Cerebellar nuclear complex (tissue), 1 donor: Measurements from ENCODE around the gene ADAM12.
"Not testable (repeated sequence)": the region's sequence is repeated elsewhere in the genome, so short reads cannot be mapped to it uniquely, and the experiment has no call there.

Source experiments
- DNase-seq, 2 experiments: peaks; one replicate each; lab custom pipeline; 2025; lab: John Stamatoyannopoulos, UW

Gene ADAM12

GRCh38 chr10:126405239-126405775, 17.0 kb upstream of the ADAM12 start:
- DNase-seq = no peak

DNA sequence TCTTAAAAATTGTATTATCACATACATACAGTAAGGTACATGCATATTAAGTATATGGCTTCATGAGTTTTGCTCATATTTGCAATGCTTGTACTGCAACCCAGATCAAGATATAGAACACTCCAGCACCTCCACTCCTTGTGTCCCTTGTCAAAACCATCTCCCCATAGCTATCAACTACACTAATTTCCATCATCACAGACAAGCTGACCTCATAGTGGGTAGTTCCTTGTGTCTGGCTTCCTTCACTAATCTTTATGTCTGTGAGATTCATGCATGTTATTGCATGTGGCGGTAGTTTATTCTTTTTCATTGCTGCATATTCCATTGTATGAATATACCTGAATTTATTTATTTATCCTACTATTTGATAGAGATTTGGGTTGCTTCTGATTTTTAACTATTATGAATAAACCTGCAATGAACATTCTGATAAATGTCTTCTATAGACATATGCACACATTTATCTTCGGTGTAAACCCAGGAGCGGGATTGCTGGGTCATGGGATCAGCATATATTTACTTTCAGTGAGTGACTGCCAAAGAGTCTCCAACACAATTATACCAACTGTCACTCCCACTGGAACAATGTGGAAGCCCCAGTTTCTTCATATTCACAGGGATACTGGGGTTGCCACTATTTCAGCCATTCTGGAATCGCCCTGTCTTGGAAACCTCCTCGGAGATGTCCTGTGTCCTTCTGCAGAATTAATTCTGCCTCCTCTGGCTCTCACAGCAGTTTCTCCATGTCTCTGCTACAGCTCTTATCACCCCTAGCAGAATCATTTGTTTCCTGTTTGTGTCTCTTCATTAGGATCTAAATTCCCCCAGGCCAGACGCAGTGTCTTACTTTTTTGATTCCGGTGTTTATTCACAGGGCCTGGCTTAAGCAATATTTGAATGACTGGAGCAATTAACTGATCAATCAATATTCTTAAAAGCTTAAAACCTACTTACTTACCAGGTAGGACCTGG, 14.7 kb upstream of the ADAM12 start:
- DNase-seq = no peak

GRCh38 chr10:126400641-126401040, 12.4 kb upstream of the ADAM12 start:
- DNase-seq = no peak

- DNase-seq = no peak
Observed at GRCh38 chr10:126398924-126399323, 10.6 kb upstream of the ADAM12 start.

- no peak for DNase-seq
Observed at GRCh38 chr10:126398383-126398743, 10.1 kb upstream of the ADAM12 start.

GRCh38 chr10:126397640-126398382, 9.5 kb upstream of the ADAM12 start:
- DNase-seq = no peak

DNA sequence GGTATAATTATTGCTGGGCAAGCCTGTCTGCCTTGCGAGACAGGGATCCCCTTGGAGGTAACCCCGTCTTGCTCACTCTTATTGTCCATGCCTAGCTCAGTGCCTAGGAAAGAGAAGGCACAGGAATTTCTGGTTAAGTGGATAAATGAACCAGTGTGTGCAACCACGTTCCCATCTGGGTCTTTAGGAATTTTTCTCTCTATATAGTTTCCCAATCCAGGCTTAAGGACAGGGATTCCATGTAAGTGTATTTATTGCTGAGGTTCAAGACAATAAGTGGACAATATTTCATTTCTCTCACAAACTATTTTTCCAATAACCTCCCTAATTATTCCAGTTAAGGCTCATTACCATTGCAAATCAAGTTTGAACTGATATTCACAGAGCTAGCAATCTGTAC, 8.9 kb upstream of the ADAM12 start:
- DNase-seq = no peak

- DNase-seq = no peak
Observed at GRCh38 chr10:126394948-126395347, 6.7 kb upstream of the ADAM12 start.

DNA sequence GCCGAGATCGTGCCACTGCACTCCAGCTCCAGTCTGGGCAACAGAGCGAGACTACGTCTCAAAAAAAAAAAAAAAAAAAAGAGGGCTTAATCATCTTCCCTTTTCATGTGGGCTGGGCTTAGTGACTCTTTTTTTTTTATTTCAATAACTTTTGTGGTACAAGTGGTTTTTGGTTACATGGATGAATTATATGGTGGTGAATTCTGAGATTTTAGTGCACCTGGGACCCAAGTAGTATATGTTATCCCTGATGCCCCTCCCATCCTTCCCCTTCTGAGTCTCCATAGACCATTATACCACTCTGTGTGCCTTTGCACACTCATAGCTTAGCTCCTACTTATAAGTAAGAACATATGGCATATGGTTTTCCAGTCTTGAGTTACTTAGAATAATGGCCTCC, 4.8 kb upstream of the ADAM12 start:
- no peak for DNase-seq

DNA sequence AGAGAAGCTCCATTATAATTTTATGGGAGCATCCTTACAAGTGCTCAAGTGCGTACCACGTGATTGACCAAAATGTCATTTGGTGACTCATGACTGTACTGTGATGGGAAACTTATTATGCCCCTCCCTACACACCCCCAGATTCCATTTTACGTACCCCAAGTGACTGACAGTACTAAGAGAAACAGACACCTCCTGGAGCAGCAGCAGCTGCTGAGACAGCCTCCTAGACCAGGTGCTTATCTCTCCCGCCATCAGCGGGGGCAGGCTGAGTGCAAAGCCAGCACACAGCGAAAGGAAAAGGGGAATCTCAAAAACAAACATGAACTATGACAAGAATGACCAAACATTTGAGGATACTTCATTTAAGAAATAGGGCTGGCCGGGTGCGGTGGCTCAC, 4.2 kb upstream of the ADAM12 start:
- no peak for DNase-seq

DNA sequence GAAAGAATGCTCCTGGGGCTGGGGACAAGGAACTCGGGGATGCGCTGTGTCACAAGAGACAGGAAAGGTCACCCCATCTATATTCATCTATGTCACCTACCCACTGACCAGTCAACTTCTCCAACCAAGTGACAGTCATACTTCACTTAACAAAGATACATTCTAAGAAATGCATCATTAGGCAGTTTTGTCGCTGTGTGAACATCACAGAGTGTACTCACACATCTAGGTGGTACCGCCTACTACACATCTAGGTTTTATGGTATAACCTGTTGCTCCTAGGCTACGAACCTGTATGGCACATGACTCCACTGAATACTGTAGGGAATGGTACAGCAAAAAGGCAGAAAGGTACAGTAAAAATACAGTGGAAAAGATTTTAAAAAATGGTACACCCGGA, 3.8 kb upstream of the ADAM12 start:
- no peak for DNase-seq

- no peak for DNase-seq
Observed at GRCh38 chr10:126391192-126391885, 3.1 kb upstream of the ADAM12 start.

GRCh38 chr10:126390324-126390723, 2.0 kb upstream of the ADAM12 start:
- no peak for DNase-seq

DNA sequence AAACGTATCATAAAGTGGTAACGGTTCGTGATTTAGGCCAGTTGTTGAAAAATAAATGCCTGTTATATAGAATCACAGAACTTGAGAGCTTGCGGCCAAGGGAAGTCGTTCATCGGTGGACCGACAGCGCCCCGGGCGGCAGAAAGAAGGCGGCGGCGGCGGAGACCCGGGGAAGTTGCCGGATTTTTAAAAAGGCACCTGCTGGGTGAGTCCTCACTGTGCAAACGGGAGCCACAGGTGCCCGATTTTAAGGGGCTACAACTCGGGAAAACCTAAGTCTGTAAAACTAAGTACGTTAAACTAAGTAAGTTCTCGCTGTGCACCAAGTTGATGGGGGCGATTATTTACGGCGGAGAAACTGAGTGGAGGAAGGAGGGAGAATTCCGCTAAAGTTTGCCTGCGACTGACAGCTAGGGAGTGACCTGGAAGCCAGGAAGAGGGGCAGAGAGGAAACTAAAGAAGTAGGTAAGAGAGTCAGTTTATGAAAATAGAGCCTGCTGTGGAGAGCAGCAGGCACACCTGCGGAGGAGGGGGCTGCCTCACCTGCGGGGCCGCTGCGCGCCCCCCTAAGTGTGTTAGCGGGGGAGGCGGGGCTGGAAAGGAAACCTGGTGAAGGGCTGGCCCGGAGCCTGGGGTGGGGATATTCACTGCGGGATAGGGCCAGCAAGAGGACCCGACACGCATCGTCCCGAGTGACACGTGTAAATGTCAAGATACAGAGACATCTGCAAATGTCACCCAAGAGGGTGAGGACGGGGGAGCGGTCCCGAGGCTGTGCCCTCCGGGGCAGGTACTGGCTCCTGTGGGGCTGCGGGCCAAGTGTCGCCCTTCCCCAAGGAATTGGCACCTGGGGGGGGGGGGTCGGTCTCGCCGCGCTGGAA, 996 bp downstream of the ADAM12 start:
- DNase-seq = no peak

- DNase-seq = no peak
Observed at GRCh38 chr10:126384269-126384873, 3.9 kb downstream of the ADAM12 start.

DNA sequence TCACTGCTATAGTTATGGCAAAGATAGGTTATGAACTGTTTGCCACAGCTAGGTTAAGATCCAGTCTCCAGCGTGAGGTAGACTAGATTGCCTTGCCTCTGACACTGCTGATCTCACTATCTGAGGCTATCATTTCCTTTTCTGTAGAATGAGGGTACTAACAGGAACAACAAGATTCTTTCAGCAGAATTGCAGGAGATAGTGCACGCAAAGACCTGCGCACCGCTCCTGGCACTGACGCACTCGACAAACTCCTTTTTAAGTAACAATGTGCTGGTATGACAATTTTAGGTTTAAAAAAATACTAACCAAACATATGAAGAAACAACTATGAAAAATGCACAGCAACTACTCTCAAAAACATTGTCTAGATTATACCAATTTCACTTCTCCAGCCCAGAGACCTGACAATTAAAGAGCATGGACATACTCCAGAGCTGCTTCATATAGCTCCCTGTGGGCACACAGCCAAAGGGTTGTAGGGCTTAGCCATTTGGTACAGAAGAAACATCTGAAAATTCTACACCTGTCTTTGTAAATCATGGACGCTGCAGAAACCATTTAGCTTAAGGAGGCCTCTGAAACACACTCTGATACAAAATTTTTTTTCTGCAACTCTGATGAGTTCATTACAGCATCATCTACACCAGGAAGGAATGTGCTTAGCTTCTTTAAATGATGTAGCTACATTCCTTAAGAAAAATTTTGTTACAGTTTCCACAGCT, 7.8 kb downstream of the ADAM12 start:
- no peak for DNase-seq

DNA sequence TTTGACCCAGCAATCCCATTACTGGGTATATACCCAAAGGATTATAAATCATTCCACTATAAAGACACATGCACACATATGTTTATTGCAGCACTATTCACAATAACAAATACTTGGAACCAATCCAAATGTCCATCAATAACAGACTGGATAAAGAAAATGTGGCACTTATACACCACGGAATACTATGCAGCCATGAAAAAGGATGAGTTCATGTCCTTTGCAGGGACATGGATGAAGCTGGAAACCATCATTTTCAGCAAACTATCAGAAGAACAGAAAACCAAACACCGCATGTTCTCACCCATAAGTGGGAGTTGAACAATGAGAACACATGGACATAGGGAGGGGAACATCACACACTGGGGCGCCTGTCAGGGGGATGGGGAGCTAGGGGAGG, 9.1 kb downstream of the ADAM12 start:
- not testable (repeated sequence) for DNase-seq

GRCh38 chr10:126376956-126377355, 11.3 kb downstream of the ADAM12 start:
- no peak for DNase-seq

- DNase-seq = no peak
Observed at GRCh38 chr10:126375926-126376554, 12.2 kb downstream of the ADAM12 start.

GRCh38 chr10:126375299-126375698, 13.0 kb downstream of the ADAM12 start:
- DNase-seq = no peak
